ENCODE data around the gene FAM53A.
"Not testable (repeated sequence)": the region's sequence is repeated elsewhere in the genome, so short reads cannot be mapped to it uniquely, and the experiment has no call there.

FAM53A gene

GRCh38 chr4:1618438-1618837, 65.7 kb downstream of the FAM53A start:
- no peak for DNase-seq

DNA sequence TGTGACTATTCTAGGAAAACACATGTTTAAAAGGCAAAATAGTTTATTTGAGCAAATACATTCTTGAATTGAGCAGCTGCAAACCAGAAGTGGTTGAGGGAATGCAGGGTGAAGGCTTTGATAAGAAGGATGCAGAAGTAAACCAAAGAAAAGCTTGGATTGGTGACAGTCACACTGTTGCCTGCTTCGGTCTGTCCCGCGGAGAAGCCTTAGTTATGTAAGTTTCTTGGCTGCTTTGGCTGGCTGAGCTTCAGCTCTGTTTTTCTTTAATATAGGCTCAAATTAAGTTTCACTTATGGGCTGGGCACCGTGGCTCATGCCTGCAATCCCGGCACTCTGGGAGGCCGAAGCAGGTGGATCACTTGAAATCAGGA, 67.6 kb downstream of the FAM53A start:
- DNase-seq, result no peak

- no peak for DNase-seq
These were observed 68.1 kb downstream of the FAM53A start for GRCh38 chr4:1615786-1616556.

DNA sequence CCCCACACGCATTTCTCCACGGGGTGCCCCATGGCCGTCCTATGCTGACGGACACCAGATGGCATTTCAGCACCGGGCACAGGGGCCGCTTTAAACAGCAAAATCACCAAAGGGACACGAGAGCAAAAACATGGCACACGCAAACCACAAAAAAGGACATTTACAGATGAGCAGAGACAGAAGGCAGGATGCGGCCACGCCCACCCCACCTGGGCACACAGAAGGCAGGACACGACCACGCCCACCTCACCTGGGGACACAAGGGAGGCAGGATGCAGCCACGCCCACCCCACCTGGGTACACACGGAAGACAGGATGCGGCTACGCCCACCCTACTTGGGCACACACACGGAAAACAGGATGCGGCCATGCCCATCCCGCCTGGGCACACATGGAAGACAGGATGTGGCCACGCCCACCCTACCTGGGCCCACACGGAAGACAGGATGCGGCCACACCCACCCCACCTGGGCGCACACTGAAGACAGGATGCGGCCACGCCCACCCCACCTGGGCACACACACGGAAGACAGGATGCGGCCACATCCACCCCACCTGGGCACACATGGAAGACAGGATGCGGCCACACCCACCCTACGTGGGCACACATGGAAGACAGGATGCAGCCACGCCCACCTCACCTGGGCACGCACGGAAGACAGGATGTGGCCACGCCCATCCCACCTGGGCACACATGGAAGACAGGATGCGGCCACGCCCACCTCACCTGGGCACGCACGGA, 69.1 kb downstream of the FAM53A start:
- no peak for DNase-seq

- DNase-seq, result no peak
These were observed 69.6 kb downstream of the FAM53A start for GRCh38 chr4:1614502-1614853.

- DNase-seq, result no peak
These were observed 70.1 kb downstream of the FAM53A start for GRCh38 chr4:1614049-1614448.

- no peak for DNase-seq
These were observed 71.0 kb downstream of the FAM53A start for GRCh38 chr4:1613099-1613495.

GRCh38 chr4:1612278-1613098, 71.6 kb downstream of the FAM53A start:
- DNase-seq, result no peak

- DNase-seq, result no peak
These were observed 72.6 kb downstream of the FAM53A start for GRCh38 chr4:1611501-1611870.

GRCh38 chr4:1610791-1611500, 73.2 kb downstream of the FAM53A start:
- DNase-seq, result no peak

DNA sequence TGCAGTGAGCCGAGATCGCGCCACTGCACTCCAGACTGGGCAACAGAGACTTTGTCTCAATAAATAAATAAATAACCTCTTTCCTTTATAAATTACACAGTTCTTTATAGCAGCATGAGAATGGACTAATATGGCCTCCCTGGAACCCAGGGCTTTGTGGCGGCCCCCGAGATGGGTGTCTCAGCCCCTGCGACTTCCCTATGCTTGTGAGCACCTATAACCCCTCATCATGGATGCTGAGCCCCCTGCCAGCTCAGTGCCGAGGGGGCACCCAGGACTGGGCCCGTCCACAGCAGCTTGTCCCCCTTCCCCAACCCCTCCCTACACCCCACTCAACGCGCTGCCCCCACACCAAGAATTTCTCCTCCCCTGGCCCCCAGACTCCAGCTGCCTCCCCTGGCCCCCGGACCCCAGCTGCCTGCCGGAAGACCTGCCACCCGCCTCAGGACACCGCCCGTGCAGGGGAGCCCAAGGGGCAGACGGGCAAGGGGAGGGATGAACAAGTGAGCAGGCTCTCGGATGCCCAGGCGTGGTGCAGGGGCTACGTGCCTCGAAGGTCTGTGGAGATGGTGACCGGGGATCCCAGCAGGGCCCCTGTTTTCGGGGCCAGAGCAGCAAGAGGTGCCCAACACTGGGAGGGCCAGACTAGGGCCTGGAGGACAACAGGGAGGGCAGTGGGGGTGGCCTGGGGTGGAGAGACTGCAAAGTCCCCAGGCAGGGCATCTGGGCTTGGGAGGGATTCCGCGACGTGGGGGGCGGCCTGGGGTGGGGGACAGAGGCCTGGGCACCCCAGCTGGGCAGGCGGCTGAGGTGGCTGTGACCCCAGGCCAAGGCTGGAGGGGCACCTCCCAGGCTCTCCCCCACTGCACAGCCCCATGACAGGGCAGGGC, 74.0 kb downstream of the FAM53A start:
- no peak for DNase-seq

DNA sequence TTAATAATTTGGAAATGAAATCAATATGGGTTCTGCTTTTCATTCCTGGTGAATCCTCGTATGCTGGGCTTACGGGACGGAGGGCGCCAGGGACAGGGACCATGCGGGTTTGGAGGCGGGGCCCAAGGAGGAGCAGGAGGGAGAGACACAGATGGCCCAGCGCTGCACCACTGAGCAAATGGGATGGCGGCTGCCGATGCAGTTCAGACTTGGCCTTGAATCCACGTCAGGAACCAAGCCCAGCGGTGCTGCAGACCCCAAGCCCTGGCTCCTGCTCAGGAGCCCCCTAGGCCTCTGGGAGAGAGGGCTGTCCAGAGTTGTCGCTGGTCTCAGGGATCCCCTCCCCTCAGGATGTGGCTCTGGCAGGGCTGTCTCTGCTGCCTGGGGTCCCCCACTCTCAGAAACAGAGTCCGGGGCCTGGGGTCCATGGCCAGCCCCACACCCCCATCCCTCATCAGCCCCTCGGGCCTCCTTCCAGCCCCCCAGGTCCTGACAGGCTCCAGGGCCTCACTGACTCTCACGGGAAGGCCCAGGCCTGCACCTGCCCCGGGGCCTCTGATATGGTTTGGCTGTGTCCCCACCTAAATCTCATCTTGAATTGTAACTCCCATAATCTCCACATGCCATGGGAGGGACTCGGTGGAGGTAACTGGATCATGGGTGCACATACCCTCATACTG, 75.2 kb downstream of the FAM53A start:
- no peak for DNase-seq

GRCh38 chr4:1608196-1608820, 75.8 kb downstream of the FAM53A start:
- no peak for DNase-seq

DNA sequence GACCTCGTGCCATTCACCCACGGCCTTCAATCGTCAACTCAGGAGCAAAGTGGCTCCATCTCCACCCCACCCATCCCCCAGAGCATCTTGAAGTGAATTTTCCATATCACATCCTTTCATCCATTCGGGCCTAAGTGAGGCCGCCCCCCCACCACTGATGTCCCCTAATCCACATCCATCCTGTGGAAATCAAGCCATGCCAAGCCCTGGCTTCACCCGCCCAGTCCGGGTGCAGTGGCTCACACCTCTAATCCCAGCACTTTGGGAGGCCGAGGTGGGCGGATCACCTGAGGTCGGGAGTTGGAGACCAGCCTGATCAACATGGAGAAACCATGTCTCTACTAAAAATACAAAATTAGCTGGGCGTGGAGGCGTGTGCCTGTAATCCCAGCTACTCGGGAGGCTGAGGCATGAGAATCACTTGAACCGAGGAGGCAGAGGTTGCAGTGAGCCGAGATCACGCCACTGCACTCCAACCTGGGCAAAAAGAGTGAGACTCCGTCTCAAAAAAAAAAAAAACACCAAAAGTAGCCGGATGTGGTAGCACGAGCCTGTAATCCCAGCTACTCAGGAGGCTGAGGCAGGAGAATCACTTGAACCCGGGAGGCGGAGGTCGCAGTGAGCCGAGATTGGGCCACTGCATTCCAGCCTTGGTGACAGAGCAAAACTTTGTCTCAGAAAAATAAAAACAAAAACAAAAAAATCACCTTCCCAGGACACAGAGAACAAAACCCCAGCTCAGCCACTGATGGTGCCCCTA, 76.5 kb downstream of the FAM53A start:
- not testable (repeated sequence) for DNase-seq

DNA sequence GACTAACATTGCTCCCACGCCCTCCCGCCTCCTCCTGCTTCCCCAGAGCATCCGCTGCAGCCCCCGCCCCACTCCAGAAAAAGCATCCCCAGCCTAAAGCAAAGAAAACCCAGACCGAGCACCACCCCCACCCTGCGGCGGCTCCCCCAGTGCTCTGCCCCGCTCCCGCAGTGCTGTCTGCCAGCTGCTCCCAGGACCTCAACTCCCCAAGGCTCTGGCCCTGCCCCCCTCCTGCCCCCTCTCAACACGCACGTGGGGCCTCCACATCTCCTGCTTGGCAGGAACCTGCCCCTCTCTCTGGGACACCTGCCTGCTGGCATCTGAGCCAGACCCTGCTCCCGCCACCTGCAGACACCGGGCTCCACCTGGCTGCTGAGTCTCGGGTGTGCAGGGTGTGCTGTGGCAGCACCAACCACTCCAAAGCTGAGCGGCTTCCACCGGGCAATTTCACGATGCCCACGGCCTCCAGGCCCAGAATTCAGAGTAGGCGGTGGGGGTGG, 79.4 kb downstream of the FAM53A start:
- DNase-seq, result no peak

GRCh38 chr4:1604181-1604705, 79.9 kb downstream of the FAM53A start:
- DNase-seq, result no peak

DNA sequence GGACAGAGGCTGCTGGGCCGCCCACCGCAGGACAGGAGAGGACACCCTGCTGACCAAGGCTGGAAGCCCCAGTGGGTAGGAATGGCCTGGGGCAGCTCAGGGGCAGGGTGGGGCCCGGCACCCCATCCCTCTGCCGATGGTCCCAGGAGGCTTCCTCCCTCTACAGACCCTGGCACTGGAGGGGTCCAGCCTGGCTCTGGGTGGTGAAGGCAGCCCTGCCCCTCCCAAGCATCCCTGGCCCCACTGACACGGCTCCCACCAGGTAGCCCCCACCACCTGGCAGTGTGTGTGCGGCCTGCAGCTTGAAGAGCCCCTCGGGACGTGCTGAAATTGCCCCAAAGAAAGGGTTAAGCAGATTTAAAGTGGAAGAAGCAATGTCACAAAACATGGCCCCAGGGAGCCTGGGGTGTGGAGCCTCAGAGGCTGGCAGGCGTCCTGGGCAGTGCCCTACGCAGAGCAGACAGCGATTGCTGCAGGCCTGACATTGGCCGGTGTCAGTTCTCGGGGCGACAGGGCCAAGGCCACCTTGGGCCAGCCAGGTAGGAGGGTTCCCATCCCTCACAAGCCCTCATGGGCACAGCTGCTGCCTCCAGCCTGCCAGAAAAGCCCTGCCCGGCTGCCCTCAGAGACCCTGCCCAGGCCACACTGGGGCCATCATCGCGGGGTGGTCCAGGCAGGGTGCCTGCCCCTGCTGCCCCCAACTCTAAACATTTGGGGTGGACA, 80.5 kb downstream of the FAM53A start:
- DNase-seq, result no peak

DNA sequence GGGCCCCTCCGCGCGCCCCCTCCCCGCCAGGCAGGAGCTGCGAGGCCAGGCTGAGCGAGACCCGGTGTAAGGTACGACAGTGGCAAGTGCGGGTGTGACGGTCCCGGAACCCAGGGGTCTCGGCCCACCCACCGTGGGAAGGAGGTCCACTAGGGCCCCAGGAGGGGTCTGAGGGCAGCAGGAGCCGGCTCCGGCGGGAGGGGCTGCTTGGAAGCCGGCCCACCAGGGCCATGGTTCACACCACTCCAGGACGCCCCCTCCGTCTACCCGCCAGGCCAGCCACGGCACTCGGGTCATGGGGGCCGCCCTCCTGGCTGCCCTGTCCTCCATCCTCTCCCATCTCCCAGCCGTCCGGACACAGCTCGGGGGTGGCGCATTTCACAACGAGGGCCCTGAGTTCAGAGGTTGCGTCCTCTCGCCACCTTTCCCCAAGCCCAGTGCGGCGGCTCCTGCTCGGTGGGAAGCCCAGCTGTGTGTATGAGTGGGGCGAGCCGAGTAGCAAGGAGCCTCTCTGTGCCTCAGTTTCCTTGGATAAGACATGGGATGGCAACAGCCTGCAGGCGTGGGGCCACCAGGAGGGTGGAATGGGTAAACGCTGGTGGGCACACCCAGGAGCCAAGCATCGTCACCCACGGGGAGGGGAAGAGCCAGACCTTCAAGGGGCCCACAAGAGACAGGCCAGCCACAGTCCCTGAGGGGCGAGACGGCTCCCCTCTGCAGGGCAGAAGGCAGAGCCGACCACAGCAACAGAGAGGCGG, 81.3 kb downstream of the FAM53A start:
- no peak for DNase-seq
